Measurements from ENCODE around the gene NUDT5.

- no peak for TF ChIP-seq EZH2phosphoT487 (IDR thresholded peaks at IDR 0.05; ENCODE audit: insufficient read depth, low read depth)
- no peak for TF ChIP-seq EZH2 (IDR thresholded peaks at IDR 0.05; ENCODE audit: insufficient read depth, poor library complexity, severe bottlenecking)
These were observed 46.3 kb upstream of the NUDT5 start for GRCh38 chr10:12241810-12242529.

Data from GM23248 (cell line).